NCI-H1694 treated with DMSO at 0.1 percent for 48 hours (cell line): ENCODE measurements around the gene DDHD1.

Experiments
- DNase-seq: peaks from one replicate; lab custom pipeline; 2025; lab: John Stamatoyannopoulos, UW

DDHD1 gene

GRCh38 chr14:52995998-52996397 lies 157.1 kb downstream of the DDHD1 start:
- no peak for DNase-seq

- no peak for DNase-seq
Measured at GRCh38 chr14:52992236-52992870, 160.8 kb downstream of the DDHD1 start.

- DNase-seq: no peak
Measured at GRCh38 chr14:52988139-52988538, 165.0 kb downstream of the DDHD1 start.

- no peak for DNase-seq
Measured at GRCh38 chr14:52987514-52987913, 165.6 kb downstream of the DDHD1 start.

- DNase-seq: no peak
Measured at GRCh38 chr14:52987042-52987441, 166.1 kb downstream of the DDHD1 start.
